Psoas muscle (tissue), 8 donors: ENCODE measurements around the gene COL25A1. TPM values are rescaled to one million over a fixed set of nuclear protein-coding genes. Genes with fewer than 3 reads are reported as not detected.

Experiments
- ATAC-seq, 4 donors: fragments of 200-7000 bp; cut with Tn5 transposase; one replicate each; pipeline ENCODE4 v1.9.1; 2020; ENCODE audit warnings: moderate library complexity in 3 of 4, mild to moderate bottlenecking in 2 of 4
- DNase-seq, 2 donors: peaks; one replicate each; pipeline ENCODE4 v3.0.0-alpha.2; 2020
- H3K27ac ChIP-seq: fragments of 200-600 bp; one replicate; pipeline ENCODE4 v1.8.0; 2022
- H3K27me3 ChIP-seq, 3 donors: fragments of 200-600 bp in 1 of 3; one replicate each; pipeline versions ENCODE4 v1.6.1 to v1.8.0; 2013 to 2022; ENCODE audit warnings: low read length in 2 of 3, mild to moderate bottlenecking in 2 of 3, moderate library complexity in 1 of 3; ENCODE audit not compliant: insufficient read depth in 3 of 3
- H3K36me3 ChIP-seq, 2 donors: fragments of 200-600 bp in 1 of 2; one replicate each; pipeline versions ENCODE4 v1.6.1 to v1.8.0; 2013 to 2022; ENCODE audit warnings: low read depth in 1 of 2, mild to moderate bottlenecking in 1 of 2, moderate library complexity in 1 of 2; ENCODE audit not compliant: insufficient read depth in 1 of 2
- H3K4me1 ChIP-seq: fragments of 200-600 bp; one replicate; pipeline ENCODE4 v1.8.0; 2022
- H3K4me3 ChIP-seq: fragments of 200-600 bp; one replicate; pipeline ENCODE4 v1.8.0; 2022; ENCODE audit warnings: mild to moderate bottlenecking
- H3K9me3 ChIP-seq: fragments of 200-600 bp; one replicate; pipeline ENCODE4 v1.8.0; 2022
- CTCF ChIP-seq: fragments of 200-600 bp; IDR thresholded peaks from one replicate; pipeline ENCODE4 v1.8.0; 2022; ENCODE audit warnings: antibody characterized with exemption
- WGBS, 3 donors: extraction: QIAGEN DNeasy Blood & Tissue Kit; methylation state at CpG; one replicate each; pipeline versions ENCODE4 v1.1.6 to v1.1.7; 2013; 5-methylcytosine and 5-hydroxymethylcytosine counted together
- intact Hi-C, 2 donors: fragments of 100-400 bp; cut with DNase I; formaldehyde crosslinking; loops; one replicate each; pipeline versions ENCODE4 v1.11.0 to v1.14.2; 2022
- polyA plus RNA-seq, 3 donors: library from polyadenylated mRNA; stranded (reverse); fragments of 200-250 nt; gene quantifications; one replicate each; pipeline ENCODE4 v1.2.3, GENCODE V29; 2013
- total RNA-seq, 4 donors: library from RNA; stranded (reverse); fragmentation: NEBNext Ultra II Directional in 2 of 4; extraction: Animal tissue kit (Norgen Biotek cat#: 25700) in 2 of 4; gene quantifications; one replicate each; pipeline versions ENCODE4 v1.2.1 to v1.2.4, GENCODE V29; 2021 to 2023
- donor health status: healthy with polysubstance abuse.
- donor health status: DM: no; HTN: no; CAD: no; lungs with moderate emphysema.
- donor health status: Bipolar disorder and iron deficiency.
- donor health status: healthy.
- donor health status: DM: yes; HTN: yes; CAD: no.
- donor health status: DM: no; HTN: no; CAD: no.
- donor health status: DM: no; HTN: no; CAD: no.
- donor health status: DM: yes; HTN: yes; CAD: no.

COL25A1 gene
- total and polyA plus RNA-seq, 7 donors: 0.14 to 1.5 (median 0.36) TPM

DNA sequence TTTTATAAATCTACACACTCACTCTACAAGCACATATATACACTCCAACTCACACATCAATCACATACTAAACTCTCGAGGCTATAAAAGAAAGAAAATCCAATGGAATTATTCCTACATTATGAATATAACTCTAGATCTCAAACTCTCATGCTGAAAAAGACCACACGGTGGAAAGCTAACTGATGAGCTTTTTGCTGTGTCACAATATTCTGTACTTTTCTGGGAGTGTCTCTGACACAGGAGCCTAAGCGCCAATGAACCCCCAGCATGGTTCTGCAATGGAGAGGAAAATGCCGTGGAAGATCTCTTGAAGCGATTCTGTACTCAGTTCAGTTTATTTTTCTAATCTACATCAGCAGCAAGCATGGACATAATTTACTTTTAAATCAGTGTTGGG is 415.4 kb downstream of the COL25A1 start:
- intact Hi-C loops: no loop called here
- no peak for TF ChIP-seq CTCF
- DNase-seq (no peak), ATAC-seq (no peak)
- WGBS, 3 donors: 76 to 92% (median 79%) methylated on average over 5 of the region's 5 CpGs
- Histone ChIP-seq H3K4me1 (no peaks in the 10 kb centered on the region), H3K36me3 (no peaks in the 10 kb centered on the region), H3K27me3 (no peaks in the 10 kb centered on the region), H3K4me3 (no peak overlapping the region), H3K9me3 (no peaks in the 10 kb centered on the region), H3K27ac (no peak overlapping the region)

DNA sequence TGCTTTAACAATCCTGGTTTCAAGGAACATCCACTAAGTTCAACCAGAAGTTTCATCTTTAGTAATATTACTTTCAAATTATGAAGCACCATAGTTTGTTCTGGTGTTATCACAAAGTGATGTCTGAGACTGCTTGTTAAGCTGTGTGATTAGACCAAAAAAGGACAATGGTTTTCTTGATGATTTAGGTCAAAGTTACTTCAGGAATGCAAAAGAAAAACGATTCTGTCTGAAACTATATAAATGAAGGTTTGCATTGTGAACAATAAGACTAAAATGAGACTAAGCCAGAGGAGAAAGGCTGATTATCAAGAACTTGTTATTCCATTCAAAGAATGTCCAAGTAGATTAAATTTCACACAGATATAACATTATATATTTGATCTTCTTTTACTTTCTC is 417.2 kb downstream of the COL25A1 start:
- WGBS, 3 donors: 33 to 44% (median 40%) methylated on average over 1 of the region's 1 CpG
- H3K36me3 ChIP-seq: no peaks in the 10 kb centered on the region
- H3K9me3 ChIP-seq: no peaks in the 10 kb centered on the region
- no peaks in the 10 kb centered on the region for H3K4me1 ChIP-seq
- no peak for TF ChIP-seq CTCF
- DNase-seq (no peak), ATAC-seq (no peak)
- H3K27ac ChIP-seq: no peak overlapping the region
- H3K27me3 ChIP-seq: no peaks in the 10 kb centered on the region
- no peak overlapping the region for H3K4me3 ChIP-seq
- intact Hi-C loops: no loop called here

DNA sequence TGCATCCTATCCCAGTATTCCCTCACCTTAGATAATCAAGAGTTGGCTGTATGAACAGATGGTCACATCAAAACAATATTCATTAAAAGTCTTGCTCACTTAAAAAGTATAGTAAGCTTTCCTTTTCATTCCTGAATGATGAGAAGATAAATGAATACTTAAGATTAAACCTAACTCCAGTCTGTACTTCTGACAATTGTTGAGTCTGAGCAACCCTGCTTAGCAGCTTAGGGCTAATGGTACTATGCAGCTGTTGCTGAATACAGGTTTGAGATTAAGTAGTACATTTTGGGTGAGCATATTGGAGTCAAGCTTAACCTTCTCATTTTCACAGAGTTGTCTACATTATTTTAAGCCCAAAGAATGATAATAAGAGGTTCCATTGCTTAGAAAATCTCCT is 417.9 kb downstream of the COL25A1 start:
- H3K27me3 ChIP-seq: no peaks in the 10 kb centered on the region
- H3K36me3 ChIP-seq: no peaks in the 10 kb centered on the region
- no peaks in the 10 kb centered on the region for H3K4me1 ChIP-seq
- ATAC-seq (no peak), DNase-seq (no peak)
- TF ChIP-seq CTCF: no peak
- intact Hi-C loops: no loop called here
- no peak overlapping the region for H3K27ac ChIP-seq
- H3K4me3 ChIP-seq: no peak overlapping the region
- no peaks in the 10 kb centered on the region for H3K9me3 ChIP-seq

DNA sequence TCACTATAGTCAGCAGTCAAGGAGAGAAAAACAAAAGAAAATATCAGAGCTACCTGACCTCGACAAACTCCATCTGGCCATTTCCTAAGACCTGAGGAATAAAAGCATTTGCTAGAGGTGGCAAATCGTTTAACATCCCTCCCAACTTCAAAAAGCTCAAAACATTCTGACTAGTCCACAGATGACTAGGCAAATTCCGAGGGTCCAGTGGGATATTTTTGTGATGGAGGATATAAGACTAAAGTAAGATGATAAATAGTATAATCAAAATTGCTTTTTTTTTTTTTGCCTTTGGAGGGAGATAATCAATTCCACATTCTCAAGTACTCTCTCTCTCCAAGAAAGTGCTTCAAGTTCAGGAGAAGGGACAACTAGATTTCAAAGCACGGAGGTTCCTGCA is 420.5 kb downstream of the COL25A1 start:
- DNase-seq (no peak), ATAC-seq (no peak)
- 87 to 89% (median 88%) methylated on average over 4 of the region's 4 CpGs for WGBS, 3 donors
- Histone ChIP-seq H3K27ac (no peak overlapping the region), H3K27me3 (no peaks in the 10 kb centered on the region), H3K4me1 (no peaks in the 10 kb centered on the region), H3K36me3 (no peaks in the 10 kb centered on the region), H3K4me3 (no peak overlapping the region), H3K9me3 (no peaks in the 10 kb centered on the region)
- no peak for TF ChIP-seq CTCF
- intact Hi-C loops: no loop called here

DNA sequence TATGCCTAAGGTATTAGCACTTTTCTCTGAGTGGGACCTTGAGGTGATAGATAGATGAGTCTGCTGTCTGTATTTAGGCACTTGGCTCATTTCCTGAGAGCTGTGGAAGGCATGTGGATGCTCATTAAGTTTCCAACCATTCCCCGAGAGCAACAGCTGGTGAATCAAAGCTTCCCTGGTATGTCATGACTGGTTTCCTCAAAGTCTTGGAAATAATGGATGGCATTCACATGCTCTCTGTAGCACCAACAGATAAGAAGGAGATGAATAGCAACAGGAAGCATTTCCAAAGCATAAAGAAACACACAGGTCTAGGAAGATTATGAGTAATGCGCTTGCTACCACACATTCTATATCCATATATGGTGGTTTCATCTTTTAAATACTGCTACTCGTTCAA is 421.3 kb downstream of the COL25A1 start:
- no peak for DNase-seq
- Histone ChIP-seq H3K36me3 (no peaks in the 10 kb centered on the region), H3K27me3 (no peaks in the 10 kb centered on the region), H3K4me1 (no peaks in the 10 kb centered on the region), H3K27ac (no peak overlapping the region), H3K4me3 (no peak overlapping the region), H3K9me3 (no peaks in the 10 kb centered on the region)
- no peak for TF ChIP-seq CTCF
- ATAC-seq: peak in 2 of 4 donors; percentile 74 to 75
- intact Hi-C loops: no loop called here
- 45 to 54% (median 48%) methylated on average over 3 of the region's 3 CpGs for WGBS, 3 donors
